Fibroblast of lung (primary cell): ENCODE measurements around the gene MYO6. TPM values are rescaled to one million over a fixed set of nuclear protein-coding genes. Genes with fewer than 3 reads are reported as not detected.
"Not testable (repeated sequence)": the region's sequence is repeated elsewhere in the genome, so short reads cannot be mapped to it uniquely, and the experiment has no call there.

Experiments
- DNase-seq, 2 donors: peaks; one replicate each; pipeline versions ENCODE4 v3.0.0 to v3.0.0-alpha.2; 2010; ENCODE audit warnings: low read depth in 2 of 2
- H2AFZ ChIP-seq: 2 replicates; pipeline ENCODE4 v1.5.1; 2012; ENCODE audit warnings: low read length, control low read depth, inconsistent platforms
- H3K27ac ChIP-seq: 2 replicates; pipeline ENCODE4 v1.5.1; 2011; ENCODE audit warnings: low read length, control low read depth; ENCODE audit not compliant: insufficient read depth
- H3K27me3 ChIP-seq: 2 replicates; pipeline ENCODE4 v1.5.1; 2011; ENCODE audit warnings: mild to moderate bottlenecking, low read length; ENCODE audit not compliant: control insufficient read depth, insufficient read depth
- H3K36me3 ChIP-seq: 2 replicates; pipeline ENCODE4 v1.5.1; 2011; ENCODE audit warnings: low read length; ENCODE audit not compliant: control insufficient read depth, insufficient read depth
- H3K4me1 ChIP-seq: 2 replicates; pipeline ENCODE4 v1.5.1; 2011; ENCODE audit warnings: low read length; ENCODE audit not compliant: control insufficient read depth, insufficient read depth; ENCODE audit errors: extremely low read depth
- H3K4me2 ChIP-seq: 2 replicates; pipeline ENCODE4 v1.5.1; 2011; ENCODE audit warnings: low read length, control low read depth; ENCODE audit not compliant: insufficient read depth; ENCODE audit errors: extremely low read depth
- H3K4me3 ChIP-seq, 4 experiments: fragments of 200-600 bp in 1 of 4; sonication (generic) in 1 of 4; replicated peaks in 1 of 4; 2 replicates each; pipeline ENCODE4 v1.5.1; 2011 to 2016; ENCODE audit warnings: low read length in 4 of 4, low read depth in 3 of 4, mild to moderate bottlenecking in 3 of 4, control low read depth in 2 of 4, inconsistent platforms in 1 of 4, mixed read lengths in 1 of 4; ENCODE audit not compliant: insufficient read depth in 1 of 4; ENCODE audit errors: control extremely low read depth in 1 of 4
- H3K79me2 ChIP-seq: 2 replicates; pipeline ENCODE4 v1.5.1; 2012; ENCODE audit warnings: mild to moderate bottlenecking, low read length, inconsistent platforms; ENCODE audit not compliant: control insufficient read depth, insufficient read depth
- H3K9ac ChIP-seq: 2 replicates; pipeline ENCODE4 v1.5.1; 2011; ENCODE audit warnings: mild to moderate bottlenecking, low read length, control low read depth; ENCODE audit not compliant: insufficient read depth
- H3K9me3 ChIP-seq: 2 replicates; pipeline ENCODE4 v1.5.1; 2012; ENCODE audit warnings: low read depth, low read length; ENCODE audit not compliant: control insufficient read depth, insufficient read depth
- H4K20me1 ChIP-seq: 2 replicates; pipeline ENCODE4 v1.5.1; 2011; ENCODE audit warnings: low read length; ENCODE audit not compliant: control insufficient read depth, insufficient read depth; ENCODE audit errors: extremely low read depth
- CTCF ChIP-seq, 2 donors: IDR thresholded peaks in 1 of 2; conservative IDR thresholded peaks in 1 of 2; 1 replicate in 1 of 2; 2 replicates in 1 of 2; pipeline ENCODE4 v1.5.1; 2011 to 2012; ENCODE audit warnings: low read length in 2 of 2, control low read depth in 1 of 2, inconsistent platforms in 1 of 2, low read depth in 1 of 2, mild to moderate bottlenecking in 1 of 2
- EZH2 ChIP-seq: IDR thresholded peaks from 2 replicates; pipeline ENCODE4 v1.5.1; 2012; ENCODE audit warnings: low read length, control low read depth, mild to moderate bottlenecking; ENCODE audit errors: missing control alignments
- polyA plus RNA-seq, 2 donors: library from polyadenylated mRNA; depleted of rRNA in 1 of 2; stranded (reverse) in 1 of 2; unstranded in 1 of 2; fragments of >200 nt; gene quantifications; 2 replicates each; pipeline ENCODE4 v1.2.1, GENCODE V29; 2011 to 2012; ENCODE audit warnings: missing spikeins in 1 of 2
- total RNA-seq: library from RNA; depleted of rRNA; stranded (reverse); fragments of >200 nt; gene quantifications from 2 replicates; pipeline ENCODE4 v1.2.1, GENCODE V29; 2014

MYO6 gene
- total and polyA plus RNA-seq, 2 donors (not counting 1 experiment from before 2014, with no cell fraction given), result 16.9 to 24.9 TPM

GRCh38 chr6:75719133-75719532, 29.9 kb upstream of the MYO6 start:
- Histone ChIP-seq H3K36me3 (no peaks in the 10 kb centered on the region), H3K27ac (no peak overlapping the region), H3K27me3 (no peaks in the 10 kb centered on the region), H3K4me2 (no peak overlapping the region), H3K4me1 (no peaks in the 10 kb centered on the region), H3K4me3 (no peak overlapping the region), H3K9me3 (no peaks in the 10 kb centered on the region), H3K79me2 (no peaks in the 10 kb centered on the region), H2AFZ (no peak overlapping the region), H3K9ac (no peak overlapping the region), H4K20me1 (no peaks in the 10 kb centered on the region)
- no peak for DNase-seq
- no peak for TF ChIP-seq CTCF (conservative IDR thresholded peaks at IDR 0.05 in 1 of 2, IDR thresholded peaks at IDR 0.05 in 1 of 2; ENCODE audit: low read depth in 1 of 2, low read length in 2 of 2)
- TF ChIP-seq EZH2, result no peak

GRCh38 chr6:75723382-75723781, 25.7 kb upstream of the MYO6 start:
- no peaks in the 10 kb centered on the region for H3K79me2 ChIP-seq
- H4K20me1 ChIP-seq, result no peaks in the 10 kb centered on the region
- H3K4me3 ChIP-seq, result no peak overlapping the region
- no peaks in the 10 kb centered on the region for H3K4me1 ChIP-seq
- no peak for TF ChIP-seq CTCF (conservative IDR thresholded peaks at IDR 0.05 in 1 of 2, IDR thresholded peaks at IDR 0.05 in 1 of 2; ENCODE audit: low read depth in 1 of 2, low read length in 2 of 2)
- TF ChIP-seq EZH2, result no peak
- no peaks in the 10 kb centered on the region for H3K9me3 ChIP-seq
- no peak overlapping the region for H2AFZ ChIP-seq
- no peak overlapping the region for H3K4me2 ChIP-seq
- no peak overlapping the region for H3K27ac ChIP-seq
- no peaks in the 10 kb centered on the region for H3K36me3 ChIP-seq
- no peaks in the 10 kb centered on the region for H3K27me3 ChIP-seq
- H3K9ac ChIP-seq, result no peak overlapping the region
- DNase-seq, result no peak

DNA sequence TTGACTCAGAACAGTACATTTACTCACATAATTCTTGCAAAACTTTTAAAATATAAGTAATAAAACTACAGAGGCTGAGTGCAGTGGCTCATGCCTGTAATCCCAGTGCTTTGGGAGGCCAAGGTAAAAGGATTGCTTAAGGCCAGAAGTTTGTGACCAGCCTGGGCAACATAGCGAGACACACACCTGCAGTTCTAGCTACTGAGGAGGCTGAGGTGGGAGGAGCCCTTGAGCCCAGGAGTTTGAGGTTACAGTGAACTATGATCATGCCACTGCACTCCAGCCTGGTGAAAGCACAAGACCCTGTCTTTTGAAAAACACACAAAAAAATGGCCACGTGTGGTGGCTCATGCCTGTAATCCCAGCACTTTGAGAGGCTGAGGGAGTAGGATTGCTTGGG, 21.8 kb upstream of the MYO6 start:
- no peaks in the 10 kb centered on the region for H3K4me1 ChIP-seq
- H4K20me1 ChIP-seq, result no peaks in the 10 kb centered on the region
- H3K9ac ChIP-seq, result no peak overlapping the region
- no peak for DNase-seq
- no peaks in the 10 kb centered on the region for H3K79me2 ChIP-seq
- H3K4me3 ChIP-seq, result no peak overlapping the region
- no peaks in the 10 kb centered on the region for H3K27me3 ChIP-seq
- H3K9me3 ChIP-seq, result no peaks in the 10 kb centered on the region
- no peak for TF ChIP-seq CTCF (conservative IDR thresholded peaks at IDR 0.05 in 1 of 2, IDR thresholded peaks at IDR 0.05 in 1 of 2; ENCODE audit: low read depth in 1 of 2, low read length in 2 of 2)
- TF ChIP-seq EZH2, result no peak
- no peak overlapping the region for H2AFZ ChIP-seq
- no peaks in the 10 kb centered on the region for H3K36me3 ChIP-seq
- H3K4me2 ChIP-seq, result no peak overlapping the region
- no peak overlapping the region for H3K27ac ChIP-seq

GRCh38 chr6:75731029-75731428, 18.0 kb upstream of the MYO6 start:
- not testable (repeated sequence) for H3K79me2 ChIP-seq, H3K27ac ChIP-seq, H3K9ac ChIP-seq, H3K4me2 ChIP-seq, H3K27me3 ChIP-seq, H2AFZ ChIP-seq, H3K36me3 ChIP-seq, H3K9me3 ChIP-seq, H3K4me1 ChIP-seq, DNase-seq, H4K20me1 ChIP-seq, H3K4me3 ChIP-seq
